Left ventricle myocardium inferior (tissue), 1 donor: ENCODE measurements around the gene CD84. TPM values are rescaled to one million over a fixed set of nuclear protein-coding genes. Genes with fewer than 3 reads are reported as not detected.

Experiments
- DNase-seq: peaks from one replicate; pipeline ENCODE4 v3.0.0-alpha.2; 2020
- H3K27ac ChIP-seq: fragments of 200-600 bp; replicated peaks from 2 replicates; pipeline ENCODE4 v1.8.0; 2021
- H3K27me3 ChIP-seq: fragments of 200-600 bp; 2 replicates; pipeline ENCODE4 v1.8.0; 2021; ENCODE audit warnings: low read depth
- H3K36me3 ChIP-seq: fragments of 200-600 bp; 2 replicates; pipeline ENCODE4 v1.8.0; 2021
- H3K4me1 ChIP-seq: fragments of 200-600 bp; 2 replicates; pipeline ENCODE4 v1.8.0; 2021
- H3K4me3 ChIP-seq: fragments of 200-600 bp; 2 replicates; pipeline ENCODE4 v1.8.0; 2021; ENCODE audit warnings: mild to moderate bottlenecking, moderate library complexity
- H3K9me3 ChIP-seq: fragments of 200-600 bp; replicated peaks from 2 replicates; pipeline ENCODE4 v1.8.0; 2021
- CTCF ChIP-seq: fragments of 200-600 bp; IDR thresholded peaks from 2 replicates; pipeline ENCODE4 v1.8.0; 2021; ENCODE audit warnings: antibody characterized with exemption, mild to moderate bottlenecking, borderline replicate concordance
- intact Hi-C: fragments of 100-400 bp; cut with micrococcal nuclease; formaldehyde crosslinking; loops from one replicate; pipeline ENCODE4 v1.11.0; 2022
- total RNA-seq: library from RNA; stranded (reverse); fragmentation: NEBNext Ultra II Directional; extraction: Animal tissue kit (Norgen Biotek cat#: 25700); gene quantifications from one replicate; pipeline ENCODE4 v1.2.1, GENCODE V29; 2021
- donor health status: DM: no; HTN: yes; CAD: no; lungs with severe emphysema.

CD84 gene
- total RNA-seq, 1 donor from 2014 or later, result 3.6 TPM

GRCh38 chr1:160553778-160554177 is 25.5 kb downstream of the CD84 start:
- no peak for TF ChIP-seq CTCF
- Histone ChIP-seq H3K36me3 (no peaks in the 10 kb centered on the region), H3K27me3 (peaks cover 49% of the 10 kb centered on the region), H3K27ac (no peak overlapping the region), H3K9me3 (peaks cover 2% of the 10 kb centered on the region), H3K4me3 (no peak overlapping the region), H3K4me1 (no peaks in the 10 kb centered on the region)
- intact Hi-C loops, result no loop called here
- DNase-seq, result no peak

- Histone ChIP-seq H3K4me3 (no peak overlapping the region), H3K27me3 (peaks cover 39% of the 10 kb centered on the region), H3K27ac (no peak overlapping the region), H3K9me3 (no peaks in the 10 kb centered on the region), H3K4me1 (no peaks in the 10 kb centered on the region), H3K36me3 (no peaks in the 10 kb centered on the region)
- DNase-seq, result no peak
- intact Hi-C loops, result no loop called here
- TF ChIP-seq CTCF, result no peak
These were observed 26.9 kb downstream of the CD84 start for GRCh38 chr1:160552425-160552824.

- no peak overlapping the region for H3K4me3 ChIP-seq
- no peak for DNase-seq
- no peaks in the 10 kb centered on the region for H3K4me1 ChIP-seq
- peaks cover 21% of the 10 kb centered on the region for H3K27me3 ChIP-seq
- no peak overlapping the region for H3K27ac ChIP-seq
- H3K9me3 ChIP-seq, result no peaks in the 10 kb centered on the region
- no peak for TF ChIP-seq CTCF
- H3K36me3 ChIP-seq, result no peaks in the 10 kb centered on the region
- intact Hi-C loops, result no loop called here
These were observed 28.7 kb downstream of the CD84 start for GRCh38 chr1:160550572-160551034.

- H3K36me3 ChIP-seq, result no peaks in the 10 kb centered on the region
- no peaks in the 10 kb centered on the region for H3K9me3 ChIP-seq
- intact Hi-C loops, result no loop called here
- no peak for TF ChIP-seq CTCF
- no peak overlapping the region for H3K4me3 ChIP-seq
- H3K27ac ChIP-seq, result no peak overlapping the region
- peaks cover 16% of the 10 kb centered on the region for H3K27me3 ChIP-seq
- no peak for DNase-seq
- no peaks in the 10 kb centered on the region for H3K4me1 ChIP-seq
These were observed 29.7 kb downstream of the CD84 start for GRCh38 chr1:160549665-160550006.

GRCh38 chr1:160548960-160549664 is 30.2 kb downstream of the CD84 start:
- peaks cover 16% of the 10 kb centered on the region for H3K27me3 ChIP-seq
- no peak overlapping the region for H3K4me3 ChIP-seq
- no peaks in the 10 kb centered on the region for H3K4me1 ChIP-seq
- H3K36me3 ChIP-seq, result no peaks in the 10 kb centered on the region
- no peak for TF ChIP-seq CTCF
- H3K9me3 ChIP-seq, result no peaks in the 10 kb centered on the region
- no peak for DNase-seq
- intact Hi-C loops, result no loop called here
- no peak overlapping the region for H3K27ac ChIP-seq
